Psoas muscle (tissue), 8 donors: ENCODE data around the gene ROR2. TPM values are rescaled to one million over a fixed set of nuclear protein-coding genes. Genes with fewer than 3 reads are reported as not detected.

Experiments
- ATAC-seq, 4 donors: fragments of 200-7000 bp; cut with Tn5 transposase; one replicate each; pipeline ENCODE4 v1.9.1; 2020; ENCODE audit warnings: moderate library complexity in 3 of 4, mild to moderate bottlenecking in 2 of 4
- DNase-seq, 2 donors: peaks; one replicate each; pipeline ENCODE4 v3.0.0-alpha.2; 2020
- H3K27ac ChIP-seq: fragments of 200-600 bp; one replicate; pipeline ENCODE4 v1.8.0; 2022
- H3K27me3 ChIP-seq, 3 donors: fragments of 200-600 bp in 1 of 3; one replicate each; pipeline versions ENCODE4 v1.6.1 to v1.8.0; 2013 to 2022; ENCODE audit warnings: low read length in 2 of 3, mild to moderate bottlenecking in 2 of 3, moderate library complexity in 1 of 3; ENCODE audit not compliant: insufficient read depth in 3 of 3
- H3K36me3 ChIP-seq, 2 donors: fragments of 200-600 bp in 1 of 2; one replicate each; pipeline versions ENCODE4 v1.6.1 to v1.8.0; 2013 to 2022; ENCODE audit warnings: low read depth in 1 of 2, mild to moderate bottlenecking in 1 of 2, moderate library complexity in 1 of 2; ENCODE audit not compliant: insufficient read depth in 1 of 2
- H3K4me1 ChIP-seq: fragments of 200-600 bp; one replicate; pipeline ENCODE4 v1.8.0; 2022
- H3K4me3 ChIP-seq: fragments of 200-600 bp; one replicate; pipeline ENCODE4 v1.8.0; 2022; ENCODE audit warnings: mild to moderate bottlenecking
- H3K9me3 ChIP-seq: fragments of 200-600 bp; one replicate; pipeline ENCODE4 v1.8.0; 2022
- CTCF ChIP-seq: fragments of 200-600 bp; IDR thresholded peaks from one replicate; pipeline ENCODE4 v1.8.0; 2022; ENCODE audit warnings: antibody characterized with exemption
- whole genome bisulfite sequencing, 3 donors: extraction: QIAGEN DNeasy Blood & Tissue Kit; methylation state at CpG; one replicate each; pipeline versions ENCODE4 v1.1.6 to v1.1.7; 2013; 5-methylcytosine and 5-hydroxymethylcytosine counted together
- intact Hi-C, 2 donors: fragments of 100-400 bp; cut with DNase I; formaldehyde crosslinking; loops; one replicate each; pipeline versions ENCODE4 v1.11.0 to v1.14.2; 2022
- polyA plus RNA-seq, 3 donors: library from polyadenylated mRNA; stranded (reverse); fragments of 200-250 nt; gene quantifications; one replicate each; pipeline ENCODE4 v1.2.3, GENCODE V29; 2013
- total RNA-seq, 4 donors: library from RNA; stranded (reverse); fragmentation: NEBNext Ultra II Directional in 2 of 4; extraction: Animal tissue kit (Norgen Biotek cat#: 25700) in 2 of 4; gene quantifications; one replicate each; pipeline versions ENCODE4 v1.2.1 to v1.2.4, GENCODE V29; 2021 to 2023
- donor health status: healthy with polysubstance abuse.
- donor health status: DM: no; HTN: no; CAD: no; lungs with moderate emphysema.
- donor health status: Bipolar disorder and iron deficiency.
- donor health status: healthy.
- donor health status: DM: yes; HTN: yes; CAD: no.
- donor health status: DM: no; HTN: no; CAD: no.
- donor health status: DM: no; HTN: no; CAD: no.
- donor health status: DM: yes; HTN: yes; CAD: no.

Gene ROR2
- total and polyA plus RNA-seq, 7 donors, result 0.05 to 0.52 (median 0.15) TPM

- H3K9me3 ChIP-seq, result no peaks in the 10 kb centered on the region
- H3K27ac ChIP-seq, result no peak overlapping the region
- DNase-seq (no peak), ATAC-seq (no peak)
- no peak overlapping the region for H3K4me3 ChIP-seq
- 62 to 72% (median 68%) methylated on average over 3 of the region's 3 CpGs for WGBS, 3 donors
- no peaks in the 10 kb centered on the region for H3K36me3 ChIP-seq
- TF ChIP-seq CTCF, result no peak
- no peaks in the 10 kb centered on the region for H3K4me1 ChIP-seq
- intact Hi-C loops, result no loop called here
- H3K27me3 ChIP-seq, result peaks cover 0 to 17% (median 4%) of the 10 kb centered on the region in 3 donors
Observed at GRCh38 chr9:91720313-91720712, 229.7 kb downstream of the ROR2 start.

DNA sequence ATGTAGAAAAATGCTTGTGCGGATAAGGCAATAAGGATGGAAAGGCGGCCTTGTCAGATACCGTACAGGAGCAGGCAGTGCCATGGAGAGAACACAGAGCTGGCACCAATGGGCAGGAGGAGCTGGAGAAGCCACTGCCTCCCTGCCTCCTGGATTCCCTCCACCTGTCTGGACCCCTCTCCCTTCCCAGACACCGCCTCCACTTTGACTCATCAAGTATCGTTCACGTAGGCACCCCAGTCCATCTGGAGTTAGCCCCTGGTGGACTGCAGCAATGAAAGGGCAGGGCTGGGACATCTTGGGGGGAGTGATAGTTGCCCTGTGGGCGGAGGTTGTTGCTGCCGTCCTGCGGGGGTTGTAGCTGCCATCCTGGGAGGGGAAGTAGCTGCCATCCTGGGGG is 232.0 kb downstream of the ROR2 start:
- Histone ChIP-seq H3K27ac (no peak overlapping the region), H3K4me3 (no peak overlapping the region), H3K4me1 (no peaks in the 10 kb centered on the region), H3K36me3 (no peaks in the 10 kb centered on the region), H3K9me3 (no peaks in the 10 kb centered on the region), H3K27me3 (peaks cover 0 to 23% (median 7%) of the 10 kb centered on the region in 3 donors)
- TF ChIP-seq CTCF, result no peak
- DNase-seq, result no peak
- no peak for ATAC-seq
- intact Hi-C loops, result no loop called here
- 69 to 72% (median 70%) methylated on average over 8 to 9 of the region's 9 CpGs for WGBS, 3 donors

- intact Hi-C loops, result no loop called here
- Histone ChIP-seq H3K27me3 (peaks cover 0 to 27% (median 4%) of the 10 kb centered on the region in 3 donors), H3K4me1 (no peaks in the 10 kb centered on the region), H3K36me3 (no peaks in the 10 kb centered on the region), H3K4me3 (no peak overlapping the region), H3K27ac (no peak overlapping the region), H3K9me3 (no peaks in the 10 kb centered on the region)
- no peak for ATAC-seq
- WGBS, 3 donors, result 87 to 92% (median 91%) methylated on average over 7 of the region's 7 CpGs
- no peak for TF ChIP-seq CTCF
- no peak for DNase-seq
Observed at GRCh38 chr9:91716815-91717214, 233.2 kb downstream of the ROR2 start.

GRCh38 chr9:91716239-91716638 is 233.8 kb downstream of the ROR2 start:
- 97 to 99% (median 98%) methylated on average over 4 of the region's 4 CpGs for WGBS, 3 donors
- DNase-seq, result no peak
- intact Hi-C loops, result no loop called here
- no peak overlapping the region for H3K27ac ChIP-seq
- TF ChIP-seq CTCF, result no peak
- ATAC-seq, result no peak
- no peaks in the 10 kb centered on the region for H3K36me3 ChIP-seq
- no peak overlapping the region for H3K4me3 ChIP-seq
- no peaks in the 10 kb centered on the region for H3K4me1 ChIP-seq
- H3K27me3 ChIP-seq, result peaks cover 0 to 27% (median 4%) of the 10 kb centered on the region in 3 donors
- H3K9me3 ChIP-seq, result no peaks in the 10 kb centered on the region

DNA sequence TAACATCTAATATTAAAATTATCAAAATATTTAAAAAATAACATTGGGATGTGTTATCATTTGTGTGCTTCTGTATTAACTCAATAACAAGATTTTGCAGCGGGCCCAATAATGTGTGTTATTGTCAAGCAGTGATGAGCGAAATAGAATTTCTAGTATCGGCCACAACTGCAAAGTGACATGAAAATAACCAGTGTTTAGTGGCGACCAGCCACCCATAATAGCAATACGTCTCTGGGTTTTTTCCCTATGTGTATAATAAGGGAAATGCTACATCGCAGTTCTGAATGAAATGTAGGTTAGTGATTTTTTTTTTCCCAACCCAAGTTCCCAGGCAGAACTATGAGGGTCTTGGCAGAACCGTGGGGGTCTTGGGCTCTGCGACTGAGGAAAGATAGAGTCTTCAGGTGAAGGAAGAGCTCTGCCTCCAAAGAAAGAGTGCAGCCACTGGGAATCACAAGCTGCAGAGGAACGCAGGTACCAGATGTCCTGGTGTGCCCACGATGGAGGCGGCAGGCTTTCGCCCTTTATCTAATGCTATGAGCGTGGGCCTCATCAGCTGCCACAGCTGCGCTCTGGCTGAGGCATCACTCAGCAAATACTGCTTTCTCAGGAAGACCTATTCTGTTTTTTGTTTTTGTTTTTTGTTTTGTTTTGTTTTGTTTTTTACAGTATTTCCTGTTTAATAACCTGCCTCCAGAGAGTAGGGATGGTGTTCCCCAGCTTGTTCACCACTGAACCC is 235.0 kb downstream of the ROR2 start:
- Histone ChIP-seq H3K4me3 (no peak overlapping the region), H3K27me3 (peaks cover 0 to 27% (median 8%) of the 10 kb centered on the region in 3 donors), H3K4me1 (no peaks in the 10 kb centered on the region), H3K9me3 (no peaks in the 10 kb centered on the region), H3K36me3 (no peaks in the 10 kb centered on the region), H3K27ac (no peak overlapping the region)
- 74 to 81% (median 81%) methylated on average over 14 of the region's 14 CpGs for WGBS, 3 donors
- intact Hi-C loops, result no loop called here
- no peak for DNase-seq
- TF ChIP-seq CTCF, result no peak
- ATAC-seq, result no peak
